Fibroblast of lung (primary cell): Measurements from ENCODE around the gene DLX6. TPM values are rescaled to one million over a fixed set of nuclear protein-coding genes. Genes with fewer than 3 reads are reported as not detected.

Source experiments
- DNase-seq, 2 donors: peaks; one replicate each; pipeline versions ENCODE4 v3.0.0 to v3.0.0-alpha.2; 2010; ENCODE audit warnings: low read depth in 2 of 2
- H2AFZ ChIP-seq: 2 replicates; pipeline ENCODE4 v1.5.1; 2012; ENCODE audit warnings: low read length, control low read depth, inconsistent platforms
- H3K27ac ChIP-seq: 2 replicates; pipeline ENCODE4 v1.5.1; 2011; ENCODE audit warnings: low read length, control low read depth; ENCODE audit not compliant: insufficient read depth
- H3K27me3 ChIP-seq: 2 replicates; pipeline ENCODE4 v1.5.1; 2011; ENCODE audit warnings: mild to moderate bottlenecking, low read length; ENCODE audit not compliant: control insufficient read depth, insufficient read depth
- H3K36me3 ChIP-seq: 2 replicates; pipeline ENCODE4 v1.5.1; 2011; ENCODE audit warnings: low read length; ENCODE audit not compliant: control insufficient read depth, insufficient read depth
- H3K4me1 ChIP-seq: 2 replicates; pipeline ENCODE4 v1.5.1; 2011; ENCODE audit warnings: low read length; ENCODE audit not compliant: control insufficient read depth, insufficient read depth; ENCODE audit errors: extremely low read depth
- H3K4me2 ChIP-seq: 2 replicates; pipeline ENCODE4 v1.5.1; 2011; ENCODE audit warnings: low read length, control low read depth; ENCODE audit not compliant: insufficient read depth; ENCODE audit errors: extremely low read depth
- H3K4me3 ChIP-seq, 4 experiments: fragments of 200-600 bp in 1 of 4; sonication (generic) in 1 of 4; replicated peaks in 1 of 4; 2 replicates each; pipeline ENCODE4 v1.5.1; 2011 to 2016; ENCODE audit warnings: low read length in 4 of 4, low read depth in 3 of 4, mild to moderate bottlenecking in 3 of 4, control low read depth in 2 of 4, inconsistent platforms in 1 of 4, mixed read lengths in 1 of 4; ENCODE audit not compliant: insufficient read depth in 1 of 4; ENCODE audit errors: control extremely low read depth in 1 of 4
- H3K79me2 ChIP-seq: 2 replicates; pipeline ENCODE4 v1.5.1; 2012; ENCODE audit warnings: mild to moderate bottlenecking, low read length, inconsistent platforms; ENCODE audit not compliant: control insufficient read depth, insufficient read depth
- H3K9ac ChIP-seq: 2 replicates; pipeline ENCODE4 v1.5.1; 2011; ENCODE audit warnings: mild to moderate bottlenecking, low read length, control low read depth; ENCODE audit not compliant: insufficient read depth
- H3K9me3 ChIP-seq: 2 replicates; pipeline ENCODE4 v1.5.1; 2012; ENCODE audit warnings: low read depth, low read length; ENCODE audit not compliant: control insufficient read depth, insufficient read depth
- H4K20me1 ChIP-seq: 2 replicates; pipeline ENCODE4 v1.5.1; 2011; ENCODE audit warnings: low read length; ENCODE audit not compliant: control insufficient read depth, insufficient read depth; ENCODE audit errors: extremely low read depth
- EZH2 ChIP-seq: IDR thresholded peaks from 2 replicates; pipeline ENCODE4 v1.5.1; 2012; ENCODE audit warnings: low read length, control low read depth, mild to moderate bottlenecking; ENCODE audit errors: missing control alignments
- polyA plus RNA-seq, 2 donors: library from polyadenylated mRNA; depleted of rRNA in 1 of 2; stranded (reverse) in 1 of 2; unstranded in 1 of 2; fragments of >200 nt; gene quantifications; 2 replicates each; pipeline ENCODE4 v1.2.1, GENCODE V29; 2011 to 2012; ENCODE audit warnings: missing spikeins in 1 of 2
- total RNA-seq: library from RNA; depleted of rRNA; stranded (reverse); fragments of >200 nt; gene quantifications from 2 replicates; pipeline ENCODE4 v1.2.1, GENCODE V29; 2014
- TF ChIP-seq, protein P1 (sequence below), 2 donors: IDR thresholded peaks in 1 of 2; conservative IDR thresholded peaks in 1 of 2; 1 replicate in 1 of 2; 2 replicates in 1 of 2; pipeline ENCODE4 v1.5.1; 2011 to 2012; ENCODE audit warnings: low read length in 2 of 2, control low read depth in 1 of 2, inconsistent platforms in 1 of 2, low read depth in 1 of 2, mild to moderate bottlenecking in 1 of 2

Gene DLX6
- total and polyA plus RNA-seq, 2 donors (not counting 1 experiment from before 2014, with no cell fraction given): under 0.01 TPM; not detected in 1

DNA sequence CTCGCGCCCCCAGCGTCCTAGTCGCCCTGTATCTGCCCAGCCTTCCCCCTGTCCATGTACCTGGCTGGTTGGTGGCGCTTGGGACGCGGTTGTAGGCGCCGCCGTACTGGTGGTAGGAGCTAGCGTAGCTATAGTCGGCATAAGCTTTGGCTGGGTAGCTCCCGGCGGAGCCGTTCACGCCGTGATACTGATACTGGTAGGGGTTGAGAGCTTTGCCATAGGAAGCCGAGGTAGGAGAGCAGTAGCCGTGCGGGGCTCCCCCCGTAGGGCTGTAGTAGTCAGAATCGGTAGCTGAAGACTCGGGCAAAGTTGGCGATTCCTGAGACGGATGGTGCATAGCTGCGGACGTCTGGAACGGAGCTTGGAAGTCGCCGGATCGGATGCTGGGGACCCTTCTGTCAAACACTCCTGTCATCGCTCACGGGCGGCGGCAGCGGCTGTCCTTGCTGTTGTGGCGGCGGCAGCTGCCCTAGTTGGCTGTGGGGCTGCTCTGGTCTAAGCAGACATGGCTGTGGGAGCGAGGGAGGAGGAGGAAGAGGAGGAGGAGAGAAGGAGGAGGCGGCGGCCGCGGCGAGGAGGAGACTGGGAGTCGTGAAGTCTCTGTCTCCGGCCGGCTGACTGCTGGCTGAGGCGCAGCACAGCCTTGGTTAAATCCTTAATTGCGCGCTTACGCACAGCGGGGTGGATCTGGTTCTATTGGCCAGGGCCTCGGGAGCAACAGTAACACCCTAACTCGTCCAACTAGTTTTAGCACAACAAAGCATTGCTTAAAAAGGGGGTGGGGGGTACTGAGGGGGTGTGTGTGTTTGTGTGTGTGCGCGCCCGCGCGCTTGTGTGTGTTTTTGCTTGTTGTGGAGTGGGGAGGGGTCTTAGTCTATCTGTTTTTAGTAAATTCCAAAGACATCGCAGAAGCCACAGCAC is 19.1 kb downstream of the DLX6 start, which contains the start of gene DLX5:
TSS of gene DLX5 (minus strand) at position 623 of the 921 bp plus-strand sequence. CDS start at position 415, 208 bp downstream.
- Histone ChIP-seq H3K4me1 (no peaks in the 10 kb centered on the region), H3K4me3 (peak within 1 kb of the TSS; percentile 21 to 58 (median 27)), H4K20me1 (no peaks in the 10 kb centered on the region), H2AFZ (peak within 1 kb of the TSS; percentile 34), H3K4me2 (peak within 1 kb of the TSS; percentile 61), H3K9ac (no peak within 1 kb of the TSS), H3K36me3 (no peaks in the 10 kb centered on the region), H3K27me3 (peaks cover 46% of the 10 kb centered on the region), H3K27ac (no peak within 1 kb of the TSS), H3K9me3 (no peaks in the 10 kb centered on the region), H3K79me2 (no peaks in the 10 kb centered on the region)
- peak; percentile 15 for DNase-seq
- TF ChIP-seq, protein P1, sequence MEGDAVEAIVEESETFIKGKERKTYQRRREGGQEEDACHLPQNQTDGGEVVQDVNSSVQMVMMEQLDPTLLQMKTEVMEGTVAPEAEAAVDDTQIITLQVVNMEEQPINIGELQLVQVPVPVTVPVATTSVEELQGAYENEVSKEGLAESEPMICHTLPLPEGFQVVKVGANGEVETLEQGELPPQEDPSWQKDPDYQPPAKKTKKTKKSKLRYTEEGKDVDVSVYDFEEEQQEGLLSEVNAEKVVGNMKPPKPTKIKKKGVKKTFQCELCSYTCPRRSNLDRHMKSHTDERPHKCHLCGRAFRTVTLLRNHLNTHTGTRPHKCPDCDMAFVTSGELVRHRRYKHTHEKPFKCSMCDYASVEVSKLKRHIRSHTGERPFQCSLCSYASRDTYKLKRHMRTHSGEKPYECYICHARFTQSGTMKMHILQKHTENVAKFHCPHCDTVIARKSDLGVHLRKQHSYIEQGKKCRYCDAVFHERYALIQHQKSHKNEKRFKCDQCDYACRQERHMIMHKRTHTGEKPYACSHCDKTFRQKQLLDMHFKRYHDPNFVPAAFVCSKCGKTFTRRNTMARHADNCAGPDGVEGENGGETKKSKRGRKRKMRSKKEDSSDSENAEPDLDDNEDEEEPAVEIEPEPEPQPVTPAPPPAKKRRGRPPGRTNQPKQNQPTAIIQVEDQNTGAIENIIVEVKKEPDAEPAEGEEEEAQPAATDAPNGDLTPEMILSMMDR (conservative IDR thresholded peaks at IDR 0.05 in 1 of 2, IDR thresholded peaks at IDR 0.05 in 1 of 2; ENCODE audit: low read depth in 1 of 2, low read length in 2 of 2): no peak
- peak; percentile 53 for TF ChIP-seq EZH2

DNA sequence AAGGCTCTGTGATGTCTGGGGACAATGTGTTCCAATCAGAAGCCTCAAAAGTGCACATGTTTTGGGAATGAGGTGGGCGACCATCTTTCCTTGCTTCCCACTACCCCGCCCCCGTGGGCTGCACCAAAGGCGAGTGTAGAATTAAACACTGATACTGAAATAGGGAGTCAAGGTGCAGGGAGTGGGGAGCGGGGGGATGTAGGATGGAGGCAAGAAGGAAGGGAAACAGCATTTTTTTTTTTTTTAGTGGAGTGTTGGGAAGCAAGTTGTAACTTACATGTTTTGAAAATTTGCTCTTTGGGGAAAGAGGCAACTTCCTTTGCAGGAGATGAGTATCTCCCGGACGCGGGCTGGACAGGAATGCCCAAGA is 19.8 kb downstream of the DLX6 start:
- H2AFZ ChIP-seq: no peak overlapping the region

More for the DNA sequence above, 19.8 kb downstream of the DLX6 start:
- Histone ChIP-seq H3K27me3 (peaks cover 44% of the 10 kb centered on the region), H3K79me2 (no peaks in the 10 kb centered on the region), H3K4me3 (peak overlapping the region in 1 of 4 experiments; percentile 58), H4K20me1 (no peaks in the 10 kb centered on the region), H3K4me2 (no peak overlapping the region), H3K36me3 (no peaks in the 10 kb centered on the region), H3K4me1 (no peaks in the 10 kb centered on the region), H3K27ac (no peak overlapping the region), H3K9ac (no peak overlapping the region), H3K9me3 (no peaks in the 10 kb centered on the region)
- DNase-seq: no peak
- TF ChIP-seq, protein P1 (conservative IDR thresholded peaks at IDR 0.05 in 1 of 2, IDR thresholded peaks at IDR 0.05 in 1 of 2; ENCODE audit: low read depth in 1 of 2, low read length in 2 of 2): no peak
- no peak for TF ChIP-seq EZH2
